A549 (cell line): ENCODE measurements around the gene DENND6A. TPM values are rescaled to one million over a fixed set of nuclear protein-coding genes. Genes with fewer than 3 reads are reported as not detected.

Source experiments
- BHLHE40 ChIP-seq: IDR thresholded peaks from 2 replicates; pipeline ENCODE4 v1.6.1; 2012; ENCODE audit warnings: low read depth, low read length, inconsistent platforms
- CBX2 ChIP-seq: fragments of 200-600 bp; sonication (generic); IDR thresholded peaks from 2 replicates; pipeline ENCODE4 v1.6.1; 2016; ENCODE audit warnings: low read depth, mild to moderate bottlenecking, borderline replicate concordance
- CEBPB ChIP-seq, 2 experiments: fragments of >200 bp in 1 of 2; sonication (Bioruptor Twin) in 1 of 2; formaldehyde crosslinking in 1 of 2; IDR thresholded peaks; 2 replicates each; pipeline ENCODE4 v1.6.1; 2012 to 2016
- CHD2 ChIP-seq: fragments of 150-350 bp; IDR thresholded peaks from 2 replicates; pipeline ENCODE4 v1.6.1; 2014; ENCODE audit warnings: low read length; ENCODE audit not compliant: partially characterized antibody
- E2F6 ChIP-seq: IDR thresholded peaks from 2 replicates; pipeline ENCODE4 v1.6.1; 2012; ENCODE audit warnings: low read depth, borderline replicate concordance
- EHF ChIP-seq: fragments of 250-450 bp; sonication (Bioruptor Pico); IDR thresholded peaks from 2 replicates; pipeline ENCODE4 v1.5.0; 2020; ENCODE audit warnings: mild to moderate bottlenecking
- EP300 ChIP-seq, 2 experiments: fragments of >200 bp; sonication (Bioruptor Twin); formaldehyde crosslinking; IDR thresholded peaks; 2 replicates in 1 of 2; 3 replicates in 1 of 2; pipeline ENCODE4 v1.6.1; 2016 to 2017
- FOSB ChIP-seq: fragments of 250-450 bp; sonication (Bioruptor Pico); IDR thresholded peaks from 2 replicates; pipeline ENCODE4 v1.5.0; 2020; ENCODE audit warnings: mild to moderate bottlenecking, moderate library complexity
- FOSL2 ChIP-seq, 2 experiments: fragments of 450-650 bp in 1 of 2; fragments of >200 bp in 1 of 2; sonication (Bioruptor Twin) in 1 of 2; formaldehyde crosslinking; IDR thresholded peaks; 2 replicates each; pipeline versions ENCODE4 v1.5.0 to v1.6.1; 2016 to 2020; ENCODE audit warnings: mild to moderate bottlenecking in 1 of 2, moderate library complexity in 1 of 2
- FOXS1 ChIP-seq: fragments of 250-450 bp; sonication (Bioruptor Pico); IDR thresholded peaks from 2 replicates; pipeline ENCODE4 v1.5.0; 2020; ENCODE audit warnings: mild to moderate bottlenecking, moderate library complexity
- HDAC2 ChIP-seq: fragments of 200-600 bp; sonication (generic); IDR thresholded peaks from 2 replicates; pipeline ENCODE4 v1.6.1; 2016
- HEYL ChIP-seq: fragments of 250-450 bp; sonication (Bioruptor Pico); IDR thresholded peaks from 2 replicates; pipeline ENCODE4 v1.8.0; 2021; ENCODE audit warnings: mild to moderate bottlenecking, moderate library complexity
- HOXA7 ChIP-seq: fragments of 250-450 bp; sonication (Bioruptor Pico); IDR thresholded peaks from 2 replicates; pipeline ENCODE4 v1.5.0; 2020; ENCODE audit warnings: mild to moderate bottlenecking, moderate library complexity
- JUN ChIP-seq, 2 experiments: fragments of >200 bp; sonication (Bioruptor Twin); formaldehyde crosslinking; IDR thresholded peaks; 2 replicates in 1 of 2; 3 replicates in 1 of 2; pipeline ENCODE4 v1.6.1; 2016 to 2017
- KDM5A ChIP-seq: fragments of 200-600 bp; sonication (generic); IDR thresholded peaks from 2 replicates; pipeline ENCODE4 v1.6.1; 2016; ENCODE audit warnings: antibody characterized with exemption, mild to moderate bottlenecking
- MAZ ChIP-seq: fragments of 150-350 bp; IDR thresholded peaks from 2 replicates; pipeline ENCODE4 v1.6.1; 2014; ENCODE audit warnings: antibody characterized with exemption, low read depth, low read length, borderline replicate concordance
- MYC ChIP-seq: IDR thresholded peaks from 2 replicates; pipeline ENCODE4 v1.6.1; 2012; ENCODE audit warnings: mild to moderate bottlenecking, inconsistent platforms, low read length, improper control_type of control experiment, borderline replicate concordance
- NFE2L2 ChIP-seq: fragments of 150-350 bp; conservative IDR thresholded peaks from 2 replicates; pipeline ENCODE4 v1.6.1; 2014; ENCODE audit warnings: low read length
- NR3C1 ChIP-seq: fragments of >200 bp; sonication (Bioruptor Twin); formaldehyde crosslinking; IDR thresholded peaks from 3 replicates; pipeline ENCODE4 v1.6.1; 2017
- PHF8 ChIP-seq: fragments of 200-600 bp; sonication (generic); IDR thresholded peaks from 2 replicates; pipeline ENCODE4 v1.6.1; 2016; ENCODE audit warnings: low read depth, mild to moderate bottlenecking, antibody characterized with exemption, moderate library complexity, borderline replicate concordance
- POLR2A ChIP-seq: IDR thresholded peaks from 2 replicates; pipeline ENCODE4 v1.6.1; 2012; ENCODE audit warnings: mild to moderate bottlenecking, low read length
- POLR2AphosphoS2 ChIP-seq: conservative IDR thresholded peaks from 2 replicates; pipeline ENCODE4 v1.6.1; 2012; ENCODE audit warnings: low read length, improper control_type of control experiment, inconsistent platforms
- RARB ChIP-seq: fragments of 250-450 bp; sonication (Bioruptor Pico); IDR thresholded peaks from 2 replicates; pipeline ENCODE4 v1.8.0; 2021; ENCODE audit warnings: mild to moderate bottlenecking, moderate library complexity
- RCOR1 ChIP-seq: fragments of 150-350 bp; IDR thresholded peaks from 2 replicates; pipeline ENCODE4 v1.6.1; 2014; ENCODE audit warnings: antibody characterized with exemption, low read length, low read depth
- RNF2 ChIP-seq: fragments of 200-600 bp; sonication (generic); IDR thresholded peaks from 2 replicates; pipeline ENCODE4 v1.6.1; 2016; ENCODE audit warnings: low read depth, mild to moderate bottlenecking, antibody characterized with exemption, moderate library complexity, borderline replicate concordance
- SREBF2 ChIP-seq: fragments of 450-650 bp; IDR thresholded peaks from 2 replicates; pipeline ENCODE4 v1.6.1; 2014; ENCODE audit warnings: mild to moderate bottlenecking, moderate library complexity
- TP53 ChIP-seq: fragments of 250-450 bp; sonication (Bioruptor Pico); IDR thresholded peaks from 2 replicates; pipeline ENCODE4 v1.5.0; 2021; ENCODE audit warnings: mild to moderate bottlenecking, moderate library complexity
- ZFP36 ChIP-seq: fragments of 450-650 bp; IDR thresholded peaks from 2 replicates; pipeline ENCODE4 v1.6.1; 2014; ENCODE audit warnings: borderline replicate concordance; ENCODE audit not compliant: partially characterized antibody
- ZNF302 ChIP-seq: fragments of 250-450 bp; sonication (Bioruptor Pico); IDR thresholded peaks from 2 replicates; pipeline ENCODE4 v1.9.0; 2021; ENCODE audit warnings: inconsistent platforms, mild to moderate bottlenecking, moderate library complexity
- polyA plus RNA-seq, 4 experiments: library from polyadenylated mRNA; depleted of rRNA in 3 of 4; stranded (reverse); fragments of >200 nt; fragmentation: RNase III in 1 of 4; extraction: RNeasy Plus Mini Kit Qiagen cat#74134 plus additional on column Dnase treatment in 1 of 4; gene quantifications; 2 replicates in 3 of 4; 3 replicates in 1 of 4; pipeline ENCODE4 v1.2.3, GENCODE V29; 2011 to 2017
- TF ChIP-seq, protein P1 (sequence below): fragments of >200 bp; sonication (Bioruptor Twin); formaldehyde crosslinking; IDR thresholded peaks from 3 replicates; pipeline ENCODE4 v1.5.1; 2016
- TF ChIP-seq, protein P2 (sequence below): fragments of 250-450 bp; sonication (Bioruptor Pico); IDR thresholded peaks from 2 replicates; pipeline ENCODE4 v1.5.0; 2020; ENCODE audit warnings: low read depth, mild to moderate bottlenecking, moderate library complexity
- TF ChIP-seq, protein P3 (sequence below): fragments of 150-350 bp; IDR thresholded peaks from 2 replicates; pipeline ENCODE4 v1.6.1; 2014; ENCODE audit warnings: low read depth, mild to moderate bottlenecking, low read length
- TF ChIP-seq, protein P4 (sequence below): fragments of >200 bp; sonication (Bioruptor Twin); formaldehyde crosslinking; IDR thresholded peaks from 3 replicates; pipeline ENCODE4 v1.6.1; 2016

DENND6A gene
- polyA plus RNA-seq, 2 of the 4 experiments (the other 2 are of a cell fraction) = 5.4 to 18.1 TPM

DNA sequence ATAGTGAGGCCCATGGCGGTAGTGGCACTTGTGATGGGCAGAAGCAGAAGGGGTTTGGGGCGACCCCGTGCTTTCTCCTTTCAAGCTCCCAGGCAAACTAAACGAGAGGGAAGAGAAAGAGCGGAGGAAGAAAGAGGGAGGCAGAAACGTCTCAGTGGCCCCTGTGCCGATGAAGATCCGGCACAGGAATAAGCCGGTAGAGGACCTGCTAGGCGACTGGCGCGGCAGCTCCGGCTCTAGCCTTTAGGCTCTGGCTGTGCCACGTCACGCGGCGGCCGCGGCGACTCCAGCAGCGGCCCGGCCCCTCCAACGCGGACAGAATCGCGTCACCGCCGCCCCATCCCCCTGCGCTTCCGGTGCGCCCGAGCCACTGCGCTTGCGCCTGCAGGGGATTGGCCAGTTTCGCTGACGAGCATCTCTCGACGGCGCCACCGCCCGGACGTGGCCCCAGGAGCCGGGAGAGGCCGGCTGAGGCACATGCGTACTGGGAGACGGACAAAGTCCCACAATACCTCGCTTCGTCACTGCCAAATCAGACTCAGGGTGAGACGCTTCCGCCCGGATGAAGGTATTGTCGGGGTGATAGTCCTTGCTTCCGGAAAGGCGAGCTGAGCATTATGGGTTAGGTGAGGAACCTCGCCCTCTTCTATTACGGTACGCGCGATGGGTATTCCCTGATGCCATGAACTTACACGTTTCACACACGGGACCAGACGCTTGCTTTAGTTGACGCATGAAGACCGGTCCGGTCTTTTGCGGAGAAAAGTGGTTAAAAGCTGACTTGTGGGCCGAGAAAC is 95.6 kb downstream of the DENND6A start, which contains the start of gene ARF4 (continued):
- TF ChIP-seq SREBF2 (no peak), BHLHE40 (no peak), POLR2AphosphoS2 (no peak), CEBPB (IDR thresholded peaks at IDR 0.05) (no peak), E2F6 (peak; percentile 80), FOSL2 (IDR thresholded peaks at IDR 0.05) (no peak), FOSL2 (CRISPR knock-in tag; IDR thresholded peaks at IDR 0.05) (peak; percentile 23; the same call in 1 of the 2 replicates), ZFP36 (no peak), FOXS1 (CRISPR knock-in tag) (no peak), RNF2 (no peak), EHF (CRISPR knock-in tag) (no peak), CHD2 (peak; percentile 20), EP300 (IDR thresholded peaks at IDR 0.05) (no peak), PHF8 (peak; percentile 96; the same call in 1 of the 2 replicates), NR3C1 (no peak), HOXA7 (CRISPR knock-in tag) (no peak), JUN (IDR thresholded peaks at IDR 0.05) (peak; percentile 61 to 66; a peak in 3 of 5 replicates), HDAC2 (no peak), POLR2A (peak; percentile 78), NFE2L2 (no peak), HEYL (CRISPR knock-in tag) (no peak), RCOR1 (no peak), MYC (no peak), RARB (CRISPR knock-in tag) (no peak), ZNF302 (no peak), CBX2 (no peak), TP53 (0 out of 2 replicates have a peak, but pooled peaks have one; percentile 68), KDM5A (no peak), FOSB (0 out of 2 replicates have a peak, but pooled peaks have one; percentile 50), MAZ (peak; percentile 49; the same call in 1 of the 2 replicates)
- TF ChIP-seq, protein P1, sequence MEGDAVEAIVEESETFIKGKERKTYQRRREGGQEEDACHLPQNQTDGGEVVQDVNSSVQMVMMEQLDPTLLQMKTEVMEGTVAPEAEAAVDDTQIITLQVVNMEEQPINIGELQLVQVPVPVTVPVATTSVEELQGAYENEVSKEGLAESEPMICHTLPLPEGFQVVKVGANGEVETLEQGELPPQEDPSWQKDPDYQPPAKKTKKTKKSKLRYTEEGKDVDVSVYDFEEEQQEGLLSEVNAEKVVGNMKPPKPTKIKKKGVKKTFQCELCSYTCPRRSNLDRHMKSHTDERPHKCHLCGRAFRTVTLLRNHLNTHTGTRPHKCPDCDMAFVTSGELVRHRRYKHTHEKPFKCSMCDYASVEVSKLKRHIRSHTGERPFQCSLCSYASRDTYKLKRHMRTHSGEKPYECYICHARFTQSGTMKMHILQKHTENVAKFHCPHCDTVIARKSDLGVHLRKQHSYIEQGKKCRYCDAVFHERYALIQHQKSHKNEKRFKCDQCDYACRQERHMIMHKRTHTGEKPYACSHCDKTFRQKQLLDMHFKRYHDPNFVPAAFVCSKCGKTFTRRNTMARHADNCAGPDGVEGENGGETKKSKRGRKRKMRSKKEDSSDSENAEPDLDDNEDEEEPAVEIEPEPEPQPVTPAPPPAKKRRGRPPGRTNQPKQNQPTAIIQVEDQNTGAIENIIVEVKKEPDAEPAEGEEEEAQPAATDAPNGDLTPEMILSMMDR = no peak; the same call in 2 of the 3 replicates
- TF ChIP-seq, protein P2, sequence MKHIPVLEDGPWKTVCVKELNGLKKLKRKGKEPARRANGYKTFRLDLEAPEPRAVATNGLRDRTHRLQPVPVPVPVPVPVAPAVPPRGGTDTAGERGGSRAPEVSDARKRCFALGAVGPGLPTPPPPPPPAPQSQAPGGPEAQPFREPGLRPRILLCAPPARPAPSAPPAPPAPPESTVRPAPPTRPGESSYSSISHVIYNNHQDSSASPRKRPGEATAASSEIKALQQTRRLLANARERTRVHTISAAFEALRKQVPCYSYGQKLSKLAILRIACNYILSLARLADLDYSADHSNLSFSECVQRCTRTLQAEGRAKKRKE = 0 out of 2 replicates have a peak, but pooled peaks have one; percentile 13
- TF ChIP-seq, protein P3, sequence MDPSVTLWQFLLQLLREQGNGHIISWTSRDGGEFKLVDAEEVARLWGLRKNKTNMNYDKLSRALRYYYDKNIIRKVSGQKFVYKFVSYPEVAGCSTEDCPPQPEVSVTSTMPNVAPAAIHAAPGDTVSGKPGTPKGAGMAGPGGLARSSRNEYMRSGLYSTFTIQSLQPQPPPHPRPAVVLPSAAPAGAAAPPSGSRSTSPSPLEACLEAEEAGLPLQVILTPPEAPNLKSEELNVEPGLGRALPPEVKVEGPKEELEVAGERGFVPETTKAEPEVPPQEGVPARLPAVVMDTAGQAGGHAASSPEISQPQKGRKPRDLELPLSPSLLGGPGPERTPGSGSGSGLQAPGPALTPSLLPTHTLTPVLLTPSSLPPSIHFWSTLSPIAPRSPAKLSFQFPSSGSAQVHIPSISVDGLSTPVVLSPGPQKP = 0 out of 2 replicates have a peak, but pooled peaks have one; percentile 50
- TF ChIP-seq, protein P4, sequence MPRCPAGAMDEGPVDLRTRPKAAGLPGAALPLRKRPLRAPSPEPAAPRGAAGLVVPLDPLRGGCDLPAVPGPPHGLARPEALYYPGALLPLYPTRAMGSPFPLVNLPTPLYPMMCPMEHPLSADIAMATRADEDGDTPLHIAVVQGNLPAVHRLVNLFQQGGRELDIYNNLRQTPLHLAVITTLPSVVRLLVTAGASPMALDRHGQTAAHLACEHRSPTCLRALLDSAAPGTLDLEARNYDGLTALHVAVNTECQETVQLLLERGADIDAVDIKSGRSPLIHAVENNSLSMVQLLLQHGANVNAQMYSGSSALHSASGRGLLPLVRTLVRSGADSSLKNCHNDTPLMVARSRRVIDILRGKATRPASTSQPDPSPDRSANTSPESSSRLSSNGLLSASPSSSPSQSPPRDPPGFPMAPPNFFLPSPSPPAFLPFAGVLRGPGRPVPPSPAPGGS = peak; percentile 59; the same call in 2 of the 3 replicates
